Endothelial cell of umbilical vein (primary cell): ENCODE data around the gene THBD. TPM values are rescaled to one million over a fixed set of nuclear protein-coding genes. Genes with fewer than 3 reads are reported as not detected.

Source experiments
- BruUV-seq: library from RNA; stranded (reverse); fragments of 400-500 nt; replicated peaks from 2 replicates; lab custom pipeline; 2021; lab: Mats Ljungman, UMichigan
- CTCF ChIA-PET: fragments of 300-600, 350-600 bp; sonication (Branson Sonifier 250); formaldehyde crosslinking; loops from one replicate; lab custom pipeline; 2021; ENCODE audit warnings: antibody characterized with exemption, inconsistent platforms; lab: Charles Lee
- POLR2A ChIA-PET: fragments of 300-600, 350-600 bp; sonication (Branson Sonifier 250); formaldehyde crosslinking; loops from one replicate; lab custom pipeline; 2021; ENCODE audit warnings: antibody characterized with exemption, inconsistent platforms; lab: Charles Lee
- DNase-seq: peaks from one replicate; pipeline ENCODE4 v3.0.0-alpha.2; 2011; ENCODE audit warnings: low read depth, low spot score
- FAIRE-seq: peaks from 2 replicates; lab custom pipeline; 2011; peaks lifted over from hg19 to GRCh38; lab: Jason Lieb, UNC
- H2AFZ ChIP-seq: 2 replicates; pipeline ENCODE4 v1.6.0; 2012; ENCODE audit warnings: low read depth, low read length, control low read depth, inconsistent platforms
- H3K27ac ChIP-seq: 2 replicates; pipeline ENCODE4 v1.5.1; 2011; ENCODE audit warnings: low read depth, mild to moderate bottlenecking, control low read depth, low read length, moderate library complexity; ENCODE audit not compliant: insufficient read depth
- H3K27me3 ChIP-seq, 2 experiments: 2 replicates each; pipeline versions ENCODE4 v1.6.0 to v1.6.1; 2011; ENCODE audit warnings: low read length in 2 of 2, mixed read lengths in 1 of 2; ENCODE audit not compliant: control insufficient read depth in 2 of 2, insufficient read depth in 2 of 2
- H3K36me3 ChIP-seq, 2 experiments: 2 replicates in 1 of 2; 3 replicates in 1 of 2; pipeline ENCODE4 v1.5.1; 2011; ENCODE audit warnings: low read length in 2 of 2, mild to moderate bottlenecking in 1 of 2, moderate library complexity in 1 of 2; ENCODE audit not compliant: control insufficient read depth in 2 of 2, insufficient read depth in 2 of 2; ENCODE audit errors: extremely low read depth in 1 of 2
- H3K4me1 ChIP-seq: 3 replicates; pipeline ENCODE4 v1.5.1; 2011; ENCODE audit warnings: mild to moderate bottlenecking, low read length; ENCODE audit not compliant: control insufficient read depth, insufficient read depth; ENCODE audit errors: extremely low read depth
- H3K4me2 ChIP-seq: 2 replicates; pipeline ENCODE4 v1.6.1; 2011; ENCODE audit warnings: low read length, control low read depth, mixed read lengths; ENCODE audit not compliant: insufficient read depth
- H3K4me3 ChIP-seq, 3 experiments: fragments of 200-600 bp in 1 of 3; sonication (generic), shearing (Covaris generic) in 1 of 3; replicated peaks in 1 of 3; 2 replicates each; pipeline ENCODE4 v1.5.1; 2011 to 2016; ENCODE audit warnings: control low read depth in 3 of 3, low read length in 3 of 3, mild to moderate bottlenecking in 2 of 3, inconsistent platforms in 1 of 3, low read depth in 1 of 3, moderate library complexity in 1 of 3; ENCODE audit not compliant: insufficient read depth in 1 of 3
- H3K79me2 ChIP-seq: 2 replicates; pipeline ENCODE4 v1.6.0; 2012; ENCODE audit warnings: low read length, inconsistent platforms; ENCODE audit not compliant: control insufficient read depth, insufficient read depth
- H3K9ac ChIP-seq: replicated peaks from 2 replicates; pipeline ENCODE3; 2011; ENCODE audit warnings: low read length, control low read depth; ENCODE audit not compliant: insufficient read depth; ENCODE audit errors: extremely low read depth
- H3K9me1 ChIP-seq: replicated peaks from 3 replicates; pipeline ENCODE4 v1.6.0; 2011; ENCODE audit warnings: mild to moderate bottlenecking, low read length; ENCODE audit not compliant: control insufficient read depth, insufficient read depth; ENCODE audit errors: extremely low read depth
- H3K9me3 ChIP-seq: replicated peaks from 2 replicates; pipeline ENCODE4 v1.5.1; 2012; ENCODE audit warnings: low read length, inconsistent platforms; ENCODE audit not compliant: control insufficient read depth, insufficient read depth
- H4K20me1 ChIP-seq: replicated peaks from 2 replicates; pipeline ENCODE3; 2011; ENCODE audit warnings: mild to moderate bottlenecking, low read length; ENCODE audit not compliant: control insufficient read depth, insufficient read depth; ENCODE audit errors: extremely low read depth
- EZH2 ChIP-seq: IDR thresholded peaks from 2 replicates; pipeline ENCODE4 v1.6.1; 2012; ENCODE audit warnings: borderline replicate concordance, low read depth, mild to moderate bottlenecking, moderate library complexity, low read length, inconsistent platforms; ENCODE audit not compliant: severe bottlenecking
- FOS ChIP-seq: IDR thresholded peaks from 2 replicates; pipeline ENCODE4 v1.6.1; 2011; ENCODE audit warnings: mild to moderate bottlenecking, low read length, moderate library complexity, borderline replicate concordance; ENCODE audit not compliant: insufficient read depth
- GATA2 ChIP-seq: IDR thresholded peaks from 2 replicates; pipeline ENCODE4 v1.7.0; 2011; ENCODE audit warnings: low read depth, mild to moderate bottlenecking, moderate library complexity, mixed read lengths, low read length; ENCODE audit not compliant: insufficient read length, insufficient read depth
- POLR2A ChIP-seq: IDR thresholded peaks from 2 replicates; pipeline ENCODE4 v1.6.1; 2012; ENCODE audit warnings: low read depth, mild to moderate bottlenecking, control low read depth, low read length
- POLR2AphosphoS5 ChIP-seq: IDR thresholded peaks from 2 replicates; pipeline ENCODE4 v1.6.1; 2012; ENCODE audit warnings: low read depth, mild to moderate bottlenecking, control low read depth, low read length, moderate library complexity; ENCODE audit not compliant: insufficient read depth
- dilution Hi-C: fragments of 300-500 bp; cut with MboI; formaldehyde crosslinking; loops from one replicate; pipeline ENCODE4 v1.15.0; 2019; ENCODE audit warnings: low sequenced_read_pairs; ENCODE audit not compliant: extremely low pct_ligation_motif_present
- intact Hi-C: fragments of 100-400 bp; cut with micrococcal nuclease; formaldehyde crosslinking; loops from one replicate; pipeline ENCODE4 v1.10.0; 2022
- polyA plus RNA-seq, 4 experiments: library from polyadenylated mRNA; depleted of rRNA in 3 of 4; stranded (reverse) in 3 of 4; unstranded in 1 of 4; fragments of >200 nt; gene quantifications; 2 replicates each; pipeline versions ENCODE4 v1.2.1 to v1.2.3, GENCODE V29; 2011 to 2012; ENCODE audit warnings: missing spikeins in 1 of 4
- total RNA-seq: library from RNA; stranded (reverse); gene quantifications from 2 replicates; pipeline ENCODE4 v1.2.3, GENCODE V29; 2021
- TF ChIP-seq, protein P1 (sequence below), 2 donors: IDR thresholded peaks; 1 replicate in 1 of 2; 2 replicates in 1 of 2; pipeline ENCODE4 v1.5.1; 2011; ENCODE audit warnings: low read length in 2 of 2, mild to moderate bottlenecking in 2 of 2, moderate library complexity in 2 of 2, control low read depth in 1 of 2, inconsistent platforms in 1 of 2, low read depth in 1 of 2; ENCODE audit not compliant: insufficient read depth in 1 of 2; ENCODE audit errors: extremely low read depth in 1 of 2

Gene THBD
- total and polyA plus RNA-seq, 2 donors (not counting 3 experiments of a cell fraction or from before 2014, with no cell fraction given), result 17.1 to 28.0 TPM

DNA sequence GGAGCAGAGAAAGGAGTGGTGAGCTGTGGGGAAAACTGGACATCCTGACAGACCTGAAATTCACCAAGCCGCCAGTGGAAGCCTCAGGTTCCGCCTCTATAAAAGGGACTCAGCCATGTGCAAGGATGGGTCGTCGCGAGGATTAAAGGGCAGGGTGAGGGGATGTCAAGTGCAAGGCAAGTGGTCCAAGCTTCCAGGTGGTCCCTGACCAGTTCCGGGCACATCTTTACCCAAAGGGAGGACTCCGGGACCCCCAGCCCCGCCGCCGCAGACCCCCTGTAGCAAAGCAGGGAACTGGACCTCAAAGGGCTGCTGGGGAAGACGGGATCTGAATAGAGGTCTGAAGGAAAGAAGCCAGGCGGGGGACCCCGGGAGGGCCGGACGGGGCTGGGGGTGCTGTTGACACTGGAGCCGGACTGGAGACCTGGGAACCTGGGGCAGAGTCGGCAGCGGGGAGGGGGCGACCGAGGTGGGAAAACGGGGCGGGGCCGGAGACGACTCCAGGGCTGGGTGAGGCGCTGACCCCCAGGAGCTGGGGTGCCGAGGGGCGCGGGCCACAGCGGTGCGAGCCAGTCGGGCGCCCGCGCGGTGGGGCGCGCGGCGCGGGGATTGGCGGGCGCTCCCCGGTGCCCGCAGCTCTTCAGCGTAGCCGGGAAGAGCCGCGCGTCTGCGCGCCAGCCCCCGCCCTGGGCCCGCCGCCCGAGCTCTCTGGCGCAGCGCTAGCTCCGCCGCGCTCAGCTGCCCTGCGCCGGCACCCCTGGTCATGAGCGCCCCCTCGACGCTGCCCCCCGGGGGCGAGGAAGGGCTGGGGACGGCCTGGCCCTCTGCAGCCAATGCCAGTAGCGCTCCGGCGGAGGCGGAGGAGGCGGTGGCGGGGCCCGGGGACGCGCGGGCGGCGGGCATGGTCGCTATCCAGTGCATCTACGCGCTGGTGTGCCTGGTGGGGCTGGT, 14.5 kb downstream of the THBD start, which contains the start of gene SSTR4:
Gene SSTR4 (plus strand): TSS at position 592 of the 951 bp plus-strand sequence. CDS start 172 bp downstream, at position 764.
- dilution Hi-C loops, result no loop called here
- peaks cover 9 to 26% of the 10 kb centered on the region in 2 experiments for H3K27me3 ChIP-seq
- CTCF ChIA-PET, result interaction anchor here (1.1 to 1.4 kb wide), 2 partner anchors 343 kb away, joined by 3 to 9 read pairs; no protein-coding TSS in a partner anchor
- H3K4me2 ChIP-seq, result no peak within 1 kb of the TSS
- no peaks in the 10 kb centered on the region for H3K4me1 ChIP-seq
- no peak within 1 kb of the TSS for H3K9ac ChIP-seq
- no peaks in the 10 kb centered on the region for H3K79me2 ChIP-seq
- no peaks in the 10 kb centered on the region for H3K9me3 ChIP-seq
- no peak within 1 kb of the TSS for H3K4me3 ChIP-seq
- POLR2A ChIA-PET, result no interaction called here
- H3K9me1 ChIP-seq, result no peaks in the 10 kb centered on the region
- no peak for DNase-seq
- no peak within 1 kb of the TSS for H2AFZ ChIP-seq
- intact Hi-C loops, result no loop called here
- TF ChIP-seq, protein P1, sequence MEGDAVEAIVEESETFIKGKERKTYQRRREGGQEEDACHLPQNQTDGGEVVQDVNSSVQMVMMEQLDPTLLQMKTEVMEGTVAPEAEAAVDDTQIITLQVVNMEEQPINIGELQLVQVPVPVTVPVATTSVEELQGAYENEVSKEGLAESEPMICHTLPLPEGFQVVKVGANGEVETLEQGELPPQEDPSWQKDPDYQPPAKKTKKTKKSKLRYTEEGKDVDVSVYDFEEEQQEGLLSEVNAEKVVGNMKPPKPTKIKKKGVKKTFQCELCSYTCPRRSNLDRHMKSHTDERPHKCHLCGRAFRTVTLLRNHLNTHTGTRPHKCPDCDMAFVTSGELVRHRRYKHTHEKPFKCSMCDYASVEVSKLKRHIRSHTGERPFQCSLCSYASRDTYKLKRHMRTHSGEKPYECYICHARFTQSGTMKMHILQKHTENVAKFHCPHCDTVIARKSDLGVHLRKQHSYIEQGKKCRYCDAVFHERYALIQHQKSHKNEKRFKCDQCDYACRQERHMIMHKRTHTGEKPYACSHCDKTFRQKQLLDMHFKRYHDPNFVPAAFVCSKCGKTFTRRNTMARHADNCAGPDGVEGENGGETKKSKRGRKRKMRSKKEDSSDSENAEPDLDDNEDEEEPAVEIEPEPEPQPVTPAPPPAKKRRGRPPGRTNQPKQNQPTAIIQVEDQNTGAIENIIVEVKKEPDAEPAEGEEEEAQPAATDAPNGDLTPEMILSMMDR (IDR thresholded peaks at IDR 0.05; ENCODE audit: extremely low read depth in 1 of 2, insufficient read depth in 1 of 2, low read depth in 1 of 2, low read length in 2 of 2), result no peak
- peak; percentile 60 for TF ChIP-seq EZH2
- no TSS peak for BruUV-seq
- H3K27ac ChIP-seq, result no peak within 1 kb of the TSS
- H4K20me1 ChIP-seq, result no peaks in the 10 kb centered on the region
- no peaks in the 10 kb centered on the region for H3K36me3 ChIP-seq
- FAIRE-seq, result no peak

DNA sequence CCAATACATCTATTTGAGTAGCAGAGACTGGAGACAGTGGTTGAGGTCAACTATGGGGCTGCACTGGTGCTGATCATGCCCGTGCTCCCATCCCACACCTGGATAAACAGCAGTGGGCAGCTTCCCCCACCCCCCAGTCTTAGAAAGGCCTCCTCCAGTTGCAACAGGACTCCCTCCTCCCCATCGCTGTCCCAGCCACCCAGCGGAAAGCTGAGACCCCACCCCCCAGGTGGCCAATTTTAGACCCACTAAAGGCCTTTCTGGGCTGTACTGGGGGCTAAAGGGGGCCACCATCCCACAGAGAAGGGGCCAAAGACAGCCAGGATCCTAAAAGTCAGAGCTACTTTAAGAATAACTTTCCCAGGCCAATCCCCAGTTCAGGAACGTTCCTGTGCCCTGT, 15.6 kb downstream of the THBD start:
- Histone ChIP-seq H3K4me2 (no peak overlapping the region), H3K9ac (no peak overlapping the region), H3K4me1 (no peaks in the 10 kb centered on the region), H3K79me2 (no peaks in the 10 kb centered on the region), H3K9me1 (no peaks in the 10 kb centered on the region), H3K27me3 (peaks cover 12 to 21% of the 10 kb centered on the region in 2 experiments), H3K36me3 (no peaks in the 10 kb centered on the region), H3K9me3 (no peaks in the 10 kb centered on the region), H4K20me1 (no peaks in the 10 kb centered on the region), H3K27ac (no peak overlapping the region), H3K4me3 (no peak overlapping the region), H2AFZ (no peak overlapping the region)
- intact Hi-C loops (no loop called here), dilution Hi-C loops (no loop called here)
- no TSS peak for BruUV-seq
- no peak for FAIRE-seq
- CTCF ChIA-PET, result interaction anchor here (1.1 kb wide), 1 partner anchor 342 kb away, joined by 3 read pairs; no protein-coding TSS in a partner anchor
- TF ChIP-seq EZH2 (no peak), POLR2AphosphoS5 (no peak), POLR2A (no peak), FOS (no peak), GATA2 (no peak)
- TF ChIP-seq, protein P1 (IDR thresholded peaks at IDR 0.05; ENCODE audit: extremely low read depth in 1 of 2, insufficient read depth in 1 of 2, low read depth in 1 of 2, low read length in 2 of 2), result no peak
- POLR2A ChIA-PET, result no interaction called here
- no peak for DNase-seq
